Measurements from ENCODE around the gene OR10K2.
"Not testable (repeated sequence)": the region's sequence is repeated elsewhere in the genome, so short reads cannot be mapped to it uniquely, and the experiment has no call there.

The OR10K2 gene

GRCh38 chr1:158426137-158426536 is at the start of gene OR10K2:
OR10K2 (minus strand) TSS chr1:158426237; CDS start chr1:158420866, 5,371 bp downstream.
- no peak for DNase-seq

GRCh38 chr1:158471920-158472319 is 45.9 kb upstream of the OR10K2 start, which contains the start of gene OR10R2:
OR10R2 (plus strand) TSS chr1:158472220; CDS start chr1:158472326, 106 bp downstream.
- no peak for DNase-seq

GRCh38 chr1:158461534-158461933 is 35.5 kb upstream of the OR10K2 start, which contains the start of gene OR10K1:
OR10K1 (plus strand) TSS chr1:158461834; CDS start chr1:158465562, 3,728 bp downstream.
- no peak for DNase-seq

- no peak for DNase-seq
Measured at GRCh38 chr1:158458263-158458662, 32.2 kb upstream of the OR10K2 start.

GRCh38 chr1:158457246-158457645 is 31.2 kb upstream of the OR10K2 start:
- no peak for DNase-seq

- no peak for DNase-seq
Measured at GRCh38 chr1:158454537-158454936, 28.5 kb upstream of the OR10K2 start.

GRCh38 chr1:158445376-158445775 is 19.3 kb upstream of the OR10K2 start:
- no peak for DNase-seq

- no peak for DNase-seq
Measured at GRCh38 chr1:158434741-158435140, 8.7 kb upstream of the OR10K2 start.

GRCh38 chr1:158430163-158430562 is 4.1 kb upstream of the OR10K2 start:
- DNase-seq = not testable (repeated sequence)

- no peak for DNase-seq
Measured at GRCh38 chr1:158425027-158425426, 1.0 kb downstream of the OR10K2 start.

- no peak for DNase-seq
Measured at GRCh38 chr1:158422212-158422611, 3.8 kb downstream of the OR10K2 start.

- no peak for DNase-seq
Measured at GRCh38 chr1:158417586-158417985, 8.5 kb downstream of the OR10K2 start.

- no peak for DNase-seq
Measured at GRCh38 chr1:158414651-158415345, 11.2 kb downstream of the OR10K2 start.

GRCh38 chr1:158407092-158407491 is 18.9 kb downstream of the OR10K2 start:
- DNase-seq = no peak

GRCh38 chr1:158400871-158401270 is 25.2 kb downstream of the OR10K2 start:
- DNase-seq = no peak

- no peak for DNase-seq
Measured at GRCh38 chr1:158398818-158399514, 27.1 kb downstream of the OR10K2 start, which contains the start of gene OR10T2. OR10T2 (minus strand) TSS chr1:158399466; CDS start chr1:158399466, 0 bp downstream.

GRCh38 chr1:158396646-158397045 is 29.4 kb downstream of the OR10K2 start:
- DNase-seq = no peak

GRCh38 chr1:158393476-158393875 is 32.6 kb downstream of the OR10K2 start:
- DNase-seq = no peak

- no peak for DNase-seq
Measured at GRCh38 chr1:158391099-158391498, 34.9 kb downstream of the OR10K2 start.

GRCh38 chr1:158390331-158390730 is 35.7 kb downstream of the OR10K2 start:
- DNase-seq = no peak

GRCh38 chr1:158374860-158375259 is 51.2 kb downstream of the OR10K2 start:
- DNase-seq = no peak

GRCh38 chr1:158374101-158374500 is 51.9 kb downstream of the OR10K2 start:
- DNase-seq = not testable (repeated sequence)

- no peak for DNase-seq
Measured at GRCh38 chr1:158371188-158371953, 54.7 kb downstream of the OR10K2 start.
